Activated naive CD4-positive, alpha-beta T cell (primary cell): ENCODE data around the gene SCAMP5.

Experiments used
- DNase-seq, 4 experiments: peaks; one replicate each; lab custom pipeline; 2025; lab: John Stamatoyannopoulos, UW

Gene SCAMP5, protein sequence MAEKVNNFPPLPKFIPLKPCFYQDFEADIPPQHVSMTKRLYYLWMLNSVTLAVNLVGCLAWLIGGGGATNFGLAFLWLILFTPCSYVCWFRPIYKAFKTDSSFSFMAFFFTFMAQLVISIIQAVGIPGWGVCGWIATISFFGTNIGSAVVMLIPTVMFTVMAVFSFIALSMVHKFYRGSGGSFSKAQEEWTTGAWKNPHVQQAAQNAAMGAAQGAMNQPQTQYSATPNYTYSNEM

GRCh38 chr15:74995182-74995778, at the start of gene SCAMP5:
Gene SCAMP5 (plus strand): TSS chr15:74995563. CDS start chr15:75011840, 16,277 bp downstream.
- peak; percentile 78 to 91 (median 81) for DNase-seq

- DNase-seq = peak; percentile 28 to 73 (median 56)
Measured at GRCh38 chr15:74950078-74950908, 45.1 kb upstream of the SCAMP5 start.

GRCh38 chr15:74951006-74951405, 44.4 kb upstream of the SCAMP5 start:
- no peak for DNase-seq

- no peak for DNase-seq
Measured at GRCh38 chr15:74954515-74954914, 40.8 kb upstream of the SCAMP5 start.

DNA sequence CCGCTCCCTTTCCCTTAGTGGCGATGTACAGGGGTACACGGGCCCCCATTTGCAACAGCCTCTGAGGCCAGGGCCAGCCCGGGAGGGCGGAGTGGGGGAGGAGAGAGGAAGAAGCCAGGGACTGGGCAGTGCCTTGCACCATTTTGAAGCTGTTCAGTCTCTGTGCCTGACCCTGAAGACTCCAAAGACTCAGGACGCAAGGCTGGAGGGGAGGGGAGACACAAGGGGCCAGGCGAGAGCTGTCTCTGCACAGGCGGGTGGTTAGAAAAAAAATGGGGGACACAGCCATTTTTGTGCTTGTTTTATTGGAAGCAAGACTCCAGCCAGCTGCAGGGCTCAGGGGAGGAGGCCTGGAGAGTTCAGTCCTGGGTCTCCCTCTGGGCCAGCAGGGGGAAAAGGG, 40.3 kb upstream of the SCAMP5 start:
- DNase-seq = no peak

DNA sequence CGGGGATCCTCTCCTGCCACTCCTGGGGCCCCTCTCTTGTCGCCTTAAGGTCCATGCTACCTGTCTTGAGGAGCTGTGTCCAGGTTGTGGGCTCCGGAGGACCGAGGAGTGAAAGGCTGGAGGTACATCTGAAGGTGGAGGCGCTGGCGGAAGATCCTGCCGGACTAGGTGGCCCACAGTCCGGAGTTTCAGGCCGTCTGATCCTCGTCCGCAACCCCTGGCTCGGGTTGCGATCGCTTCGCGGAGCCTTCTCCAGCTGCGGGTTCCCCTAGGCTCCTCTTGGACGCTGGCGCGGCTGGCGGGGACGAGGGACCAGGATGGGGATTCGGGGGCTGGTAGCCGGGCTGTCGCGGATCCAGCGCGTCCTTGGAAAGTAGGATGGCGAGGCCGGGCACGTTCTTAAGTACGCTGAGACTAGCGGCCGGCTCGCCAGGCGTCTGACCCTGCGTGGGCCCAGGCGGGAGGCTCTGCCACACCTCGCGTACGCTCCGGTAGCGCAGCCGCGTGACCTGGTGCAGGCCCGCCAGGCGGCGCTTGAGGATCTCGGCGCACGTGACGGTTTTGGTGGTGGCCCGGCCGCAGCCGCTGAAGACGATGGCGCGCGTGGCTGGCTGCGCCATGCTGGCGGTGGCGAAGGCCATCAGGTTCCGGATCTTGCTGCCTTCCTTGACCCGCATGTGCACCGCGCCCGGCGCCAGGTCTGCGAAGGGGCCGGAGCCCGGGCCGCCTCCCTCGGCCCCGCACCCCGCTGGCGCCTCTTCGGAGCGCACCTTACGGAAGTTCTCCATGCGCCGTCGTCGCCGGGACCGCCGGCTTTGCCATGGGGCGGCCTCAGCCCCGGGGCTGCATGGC, 39.3 kb upstream of the SCAMP5 start:
- DNase-seq = peak; percentile 38 to 62 (median 40)

GRCh38 chr15:74956648-74957475, 38.5 kb upstream of the SCAMP5 start, which contains the start of gene RPP25:
Gene RPP25 (minus strand): TSS chr15:74956772. CDS start chr15:74956583, 189 bp downstream.
- DNase-seq = peak; percentile 31 to 59 (median 37)

DNA sequence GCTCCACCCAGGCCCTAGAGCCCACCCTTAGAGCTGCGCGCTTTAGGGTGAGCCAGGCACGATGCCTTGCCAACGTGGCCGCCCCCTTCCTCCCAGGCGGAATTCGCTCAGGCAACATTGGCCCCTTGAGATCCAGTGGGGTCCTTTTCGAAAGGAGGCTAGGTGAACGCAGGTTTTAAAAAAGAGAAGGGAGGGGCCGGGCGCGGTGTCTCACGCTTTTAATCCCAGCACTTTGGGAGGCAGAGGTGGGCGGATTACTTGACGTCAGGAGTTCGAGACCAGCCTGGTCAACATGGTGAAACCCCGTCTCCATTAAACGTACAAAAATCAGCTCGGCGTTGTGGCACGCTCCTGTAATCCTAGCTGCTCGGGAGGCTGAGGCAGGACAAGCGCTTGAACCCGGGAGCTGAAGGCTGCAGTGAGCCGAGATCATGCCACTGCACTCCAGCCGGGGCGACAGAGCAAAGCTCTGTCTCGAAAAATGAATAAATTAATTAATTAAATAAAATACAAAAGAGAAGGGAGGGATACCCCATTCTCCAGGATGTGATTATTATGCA, 37.8 kb upstream of the SCAMP5 start:
- no peak for DNase-seq

- DNase-seq = no peak
Measured at GRCh38 chr15:74958320-74958907, 36.9 kb upstream of the SCAMP5 start.

DNA sequence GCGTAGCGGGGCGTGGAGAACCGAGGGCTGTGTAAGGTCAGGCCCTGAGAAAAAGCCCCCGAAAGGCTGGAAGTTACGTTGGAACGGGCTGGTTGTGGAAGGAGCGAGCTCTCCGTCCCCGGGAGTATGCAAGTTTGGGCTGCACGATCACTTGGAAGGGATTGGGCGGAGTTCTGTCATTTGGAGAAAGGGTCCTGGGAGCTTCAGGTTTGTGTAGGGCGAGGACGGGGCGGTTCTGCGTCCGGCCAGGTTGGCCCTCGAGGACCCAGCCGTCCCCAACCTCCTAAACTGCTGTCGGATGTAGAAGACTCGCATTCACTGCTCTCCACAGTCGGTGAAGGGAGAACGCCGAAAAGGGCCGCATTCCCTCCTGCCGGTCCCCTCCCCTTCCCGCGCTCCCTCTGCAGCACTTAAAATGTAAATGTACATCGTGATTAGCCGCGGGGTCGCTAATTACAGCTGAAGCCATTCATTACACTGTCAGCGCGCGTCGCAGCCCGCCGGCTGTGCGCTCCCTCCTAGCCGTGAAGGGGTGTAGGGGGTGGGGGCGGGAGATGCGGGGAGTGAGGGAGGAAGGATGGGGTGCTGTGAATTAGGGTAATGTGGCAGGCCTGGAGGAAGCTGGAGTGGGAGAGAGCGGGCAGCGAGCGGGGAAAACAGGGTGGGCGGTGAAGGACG, 36.3 kb upstream of the SCAMP5 start:
- no peak for DNase-seq

GRCh38 chr15:74959586-74959939, 35.8 kb upstream of the SCAMP5 start:
- no peak for DNase-seq

GRCh38 chr15:74960286-74960685, 35.1 kb upstream of the SCAMP5 start:
- no peak for DNase-seq

DNA sequence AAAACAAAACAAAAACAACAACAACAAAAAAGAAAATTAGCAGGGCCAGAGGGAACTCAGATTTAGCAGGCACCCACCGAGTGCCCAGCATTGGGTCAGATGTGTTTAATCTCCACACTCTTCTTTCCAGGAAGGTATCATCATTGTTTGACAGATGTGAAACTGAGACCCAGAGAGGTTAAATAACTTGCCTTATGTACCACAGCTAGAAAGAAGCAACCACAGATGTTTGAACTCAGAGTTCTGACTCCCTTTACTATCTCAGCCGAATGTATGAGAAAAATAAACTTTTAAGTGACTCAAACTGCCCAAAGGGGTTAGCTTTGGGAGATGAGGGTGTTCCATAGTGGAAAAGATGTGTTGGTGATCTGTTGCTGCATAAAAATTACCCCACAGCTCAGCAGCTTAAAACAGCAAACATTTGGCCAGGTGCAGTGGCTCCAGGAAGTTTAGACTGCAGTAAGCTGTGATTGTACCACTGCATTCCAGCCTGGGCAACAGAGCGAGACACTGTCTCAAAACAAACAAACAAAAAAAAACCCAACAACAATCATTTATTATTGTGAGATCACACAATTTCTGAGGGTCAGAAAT, 34.3 kb upstream of the SCAMP5 start:
- no peak for DNase-seq

DNA sequence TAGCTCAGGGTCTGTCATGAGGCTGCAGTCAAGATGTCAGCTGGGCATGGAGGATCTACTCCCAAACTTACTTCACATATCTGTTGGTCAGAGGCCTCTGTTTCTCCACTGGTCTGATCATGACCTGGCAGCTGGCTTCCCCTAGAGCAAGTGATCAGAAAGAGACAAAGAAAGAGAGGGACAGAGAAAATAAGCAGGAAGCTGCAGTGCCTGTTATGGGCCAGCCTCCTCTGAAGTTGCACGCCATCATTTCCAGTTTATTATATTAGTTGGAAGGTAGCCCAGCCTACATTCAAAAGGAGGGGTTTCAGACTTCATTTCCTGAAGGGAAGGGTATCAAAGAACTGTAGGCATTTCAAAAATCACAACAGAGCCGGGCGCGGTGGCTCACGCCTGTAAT, 33.7 kb upstream of the SCAMP5 start:
- no peak for DNase-seq

DNA sequence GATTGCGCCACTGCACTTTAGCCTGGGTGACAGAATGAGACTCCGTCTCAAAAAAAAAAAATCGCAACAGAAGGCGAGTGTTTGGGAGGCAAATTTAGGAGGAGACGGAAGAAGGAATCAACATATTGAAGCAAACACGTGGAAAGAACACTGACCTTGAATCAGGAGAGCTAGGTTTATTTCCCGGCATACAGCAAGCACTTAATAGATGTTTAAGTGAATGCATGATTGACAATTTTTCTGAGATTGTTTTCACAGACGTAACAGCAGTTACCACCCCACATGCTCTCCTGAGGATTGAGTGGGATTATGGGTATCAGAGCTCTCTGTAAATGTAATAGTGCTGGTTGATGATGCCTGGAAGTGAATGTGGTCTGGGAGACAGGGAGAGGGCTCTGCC, 33.1 kb upstream of the SCAMP5 start:
- DNase-seq = no peak

- no peak for DNase-seq
Measured at GRCh38 chr15:74962671-74963070, 32.7 kb upstream of the SCAMP5 start.

GRCh38 chr15:74963213-74963612, 32.1 kb upstream of the SCAMP5 start:
- DNase-seq = no peak

- no peak for DNase-seq
Measured at GRCh38 chr15:74964794-74965193, 30.6 kb upstream of the SCAMP5 start.

DNA sequence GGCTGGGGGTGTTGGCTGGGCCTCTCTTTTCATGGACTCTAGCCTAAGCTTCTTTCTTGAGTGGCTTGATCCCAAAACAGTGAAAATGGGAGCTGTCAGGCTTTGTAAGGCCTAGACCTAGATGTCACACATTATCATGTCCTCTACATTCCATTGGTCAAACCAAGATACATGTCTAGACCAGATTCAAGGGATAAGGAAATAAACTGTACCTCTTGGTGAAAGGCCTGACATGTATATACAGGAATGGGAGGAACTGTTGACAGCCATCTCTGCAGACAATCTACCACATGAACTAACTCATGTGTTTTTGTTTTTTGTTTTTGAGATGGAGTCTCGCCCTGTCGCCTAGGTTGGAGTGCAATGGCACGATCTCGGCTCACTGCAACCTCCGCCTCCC, 27.7 kb upstream of the SCAMP5 start:
- no peak for DNase-seq
